HG03039 (cell line): Measurements from ENCODE around the gene SH3RF3.

Source experiments
- ATAC-seq: cut with Tn5 transposase; IDR thresholded peaks from one replicate; pipeline ENCODE4 v1.9.1; 2021; ENCODE audit warnings: mild to moderate bottlenecking, moderate library complexity; ENCODE audit not compliant: unreplicated experiment

Gene SH3RF3

GRCh38 chr2:109345091-109345490 lies 216.1 kb downstream of the SH3RF3 start:
- no peak for ATAC-seq

DNA sequence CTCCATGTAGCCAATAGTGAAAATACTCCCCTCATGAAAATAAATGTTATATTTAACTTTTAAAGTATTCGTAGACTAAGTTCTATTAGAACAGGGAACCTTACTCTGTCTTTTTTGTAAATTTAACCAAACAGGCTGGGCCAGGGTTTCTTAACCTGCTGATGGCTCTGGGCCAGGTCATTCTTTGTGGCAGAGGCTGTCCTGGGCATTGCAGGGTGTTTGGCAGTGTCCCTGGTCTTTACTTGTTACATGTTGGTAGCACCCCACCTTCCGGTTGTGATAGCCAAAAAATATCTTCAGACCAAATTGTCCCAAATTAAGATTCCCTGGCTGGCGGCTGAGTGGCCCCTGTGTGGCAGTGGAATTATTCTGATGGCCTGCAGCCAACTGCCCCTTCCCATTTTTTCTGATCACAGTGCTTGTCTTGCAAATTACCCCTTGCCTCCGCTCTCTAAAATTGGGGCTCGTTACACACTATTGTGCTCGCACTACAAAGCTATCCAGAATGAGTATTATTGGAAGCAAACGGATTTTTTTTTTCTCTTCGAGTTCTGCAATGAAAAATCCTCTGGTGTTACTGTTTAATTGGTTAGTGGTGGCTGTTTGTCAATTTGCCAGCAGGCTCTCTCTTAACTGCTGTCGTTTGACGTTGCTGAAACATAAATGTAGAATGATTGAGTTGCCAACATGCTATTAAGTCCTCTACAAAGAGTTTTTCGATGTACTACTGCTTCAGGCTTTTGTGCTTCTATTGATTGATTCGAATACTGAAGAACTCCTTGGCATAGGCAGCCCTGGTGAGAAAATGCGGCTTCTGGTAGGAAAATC lies 216.9 kb downstream of the SH3RF3 start:
- no peak for ATAC-seq

- no peak for ATAC-seq
These were observed 217.7 kb downstream of the SH3RF3 start for GRCh38 chr2:109346601-109347228.

DNA sequence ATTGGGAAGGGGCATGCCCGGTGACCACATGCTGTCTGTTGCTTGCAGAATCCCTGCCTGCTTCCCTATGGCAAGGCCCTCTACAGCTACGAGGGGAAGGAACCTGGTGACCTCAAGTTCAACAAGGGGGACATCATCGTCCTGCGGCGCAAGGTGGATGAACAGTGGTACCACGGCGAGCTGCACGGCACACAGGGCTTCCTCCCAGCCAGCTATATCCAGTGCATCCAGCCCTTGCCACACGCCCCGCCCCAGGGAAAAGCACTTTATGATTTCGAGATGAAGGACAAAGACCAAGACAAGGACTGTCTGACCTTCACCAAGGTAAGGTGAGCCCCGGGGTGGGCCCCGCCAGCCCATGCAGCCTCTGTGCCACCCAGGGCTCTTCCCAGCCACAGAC lies 218.6 kb downstream of the SH3RF3 start:
- ATAC-seq, result no peak

GRCh38 chr2:109348190-109348589 lies 219.2 kb downstream of the SH3RF3 start:
- no peak for ATAC-seq

DNA sequence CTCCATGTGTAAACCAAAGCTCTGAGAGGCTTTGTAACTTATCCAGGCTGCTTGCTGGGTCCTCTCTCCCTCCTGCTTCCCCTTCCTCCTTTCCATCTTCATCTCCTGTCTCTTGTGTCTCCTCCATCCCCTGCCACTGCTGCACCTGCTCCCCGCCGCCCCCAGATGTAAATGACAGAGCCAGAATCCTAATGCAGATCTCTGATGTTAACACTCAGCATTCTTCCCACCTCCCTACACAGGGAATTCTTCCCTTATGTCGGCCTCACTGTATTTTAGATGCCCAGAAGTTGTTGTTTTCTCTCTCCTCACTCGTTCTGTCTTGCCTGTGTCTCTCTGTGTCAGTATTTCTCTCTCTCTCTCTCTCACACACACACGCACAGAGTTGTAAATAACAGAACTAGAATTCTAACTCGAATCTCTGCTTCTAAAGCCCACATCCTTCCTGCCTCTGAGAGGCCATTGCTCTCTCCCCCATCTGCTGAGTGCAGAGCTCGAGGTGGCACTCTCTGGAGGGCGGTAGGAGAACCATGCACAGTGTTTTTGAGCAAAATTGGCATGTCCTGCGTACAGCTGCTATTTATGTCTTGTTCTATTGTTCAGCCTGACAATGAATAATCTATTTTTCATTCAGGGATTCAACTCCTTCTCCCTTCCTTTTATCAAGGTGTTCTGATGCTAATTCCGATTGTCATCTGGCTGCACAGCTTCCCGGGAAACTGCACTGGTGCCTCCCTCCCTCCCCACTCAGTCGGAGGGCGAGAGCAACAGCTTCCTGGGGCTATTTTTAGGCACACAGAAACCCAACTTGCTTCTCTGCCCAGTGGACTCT lies 219.9 kb downstream of the SH3RF3 start:
- no peak for ATAC-seq

GRCh38 chr2:109349503-109350465 lies 220.8 kb downstream of the SH3RF3 start:
- ATAC-seq, result no peak

DNA sequence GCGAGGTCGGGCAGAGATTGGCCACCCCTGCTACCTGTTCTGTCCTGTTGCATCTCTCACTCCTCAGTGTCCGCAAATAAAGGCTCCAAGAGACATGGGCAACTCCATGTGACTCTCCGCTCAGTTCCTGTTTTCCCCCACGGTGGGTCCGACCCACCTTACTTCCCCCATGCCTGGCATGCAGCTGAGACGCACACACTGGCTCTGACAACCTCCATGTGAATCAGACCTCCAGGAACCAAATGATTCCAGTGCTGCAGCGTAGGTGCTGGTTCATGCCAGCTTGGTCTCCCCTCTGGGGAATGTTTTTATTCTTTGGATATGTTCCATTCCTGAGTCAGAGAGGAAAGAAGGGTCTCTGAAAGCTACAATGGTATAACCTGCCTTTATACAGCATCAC lies 221.5 kb downstream of the SH3RF3 start:
- no peak for ATAC-seq

DNA sequence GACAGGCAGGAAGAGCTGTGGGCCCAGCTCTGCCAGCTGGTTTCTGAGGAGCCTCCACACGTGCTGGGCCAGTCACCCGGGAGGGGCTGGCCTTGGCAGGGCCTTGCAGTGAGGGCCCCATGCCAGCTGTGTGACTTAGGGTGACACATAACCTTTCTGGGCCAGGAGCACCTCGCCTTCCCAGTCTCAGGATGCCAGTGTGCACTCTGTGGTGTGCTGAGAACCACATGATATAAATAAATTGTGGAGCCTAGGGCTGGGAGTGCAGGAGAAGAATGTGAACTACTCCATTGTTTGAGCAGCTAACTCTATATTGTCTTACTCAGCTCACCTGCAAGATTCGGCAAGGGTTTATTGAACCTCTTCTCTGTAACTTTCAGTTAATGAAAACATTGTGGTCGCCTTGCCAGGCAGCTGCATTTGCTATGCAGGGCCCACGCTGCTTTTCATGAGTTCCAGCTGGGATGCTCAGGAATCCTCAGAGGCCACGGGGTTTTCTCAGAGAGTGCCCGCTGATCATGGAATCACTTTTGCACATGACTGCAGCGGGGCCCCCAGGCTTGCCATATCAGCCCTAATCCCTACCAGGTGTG lies 222.3 kb downstream of the SH3RF3 start:
- ATAC-seq, result no peak

DNA sequence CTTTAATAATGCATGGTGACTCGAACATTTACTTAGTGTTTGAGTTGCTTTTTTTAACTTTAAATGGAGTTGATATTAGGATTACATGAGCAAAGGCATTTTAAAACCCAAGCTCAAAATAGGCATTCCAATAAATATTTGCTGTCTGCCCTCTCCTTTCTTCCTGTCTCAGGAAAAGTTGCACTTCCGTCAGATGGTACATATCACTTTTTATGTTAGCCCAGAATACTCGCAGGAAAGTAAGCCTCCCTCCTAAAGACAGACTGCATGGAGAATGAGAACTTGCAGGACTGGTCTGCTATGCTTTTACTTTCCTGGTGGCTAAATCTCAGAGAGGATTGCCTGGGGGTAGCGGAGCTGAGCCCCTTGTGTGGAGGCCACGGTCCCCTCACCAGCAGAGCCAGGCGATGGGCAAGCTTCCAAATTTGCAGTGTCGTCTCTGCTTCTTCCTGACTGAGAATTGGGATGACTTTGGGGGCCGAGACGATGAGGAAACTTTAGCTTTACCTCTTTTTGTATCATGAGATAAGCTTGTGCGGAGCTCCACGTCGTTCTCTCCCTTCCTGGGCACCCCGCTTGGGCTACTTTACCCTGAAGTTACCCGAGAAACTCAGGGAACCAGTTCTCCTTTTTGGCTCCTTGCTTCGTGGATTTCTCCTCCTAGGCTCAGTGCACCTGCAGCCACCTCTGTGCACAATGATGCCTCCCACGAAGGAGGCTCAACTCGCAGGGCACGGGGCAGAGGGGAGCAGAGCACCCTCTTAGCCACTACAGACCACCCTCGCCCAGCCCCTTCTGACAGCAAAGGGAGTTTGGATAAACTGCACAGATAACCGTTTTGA lies 223.3 kb downstream of the SH3RF3 start:
- no peak for ATAC-seq

DNA sequence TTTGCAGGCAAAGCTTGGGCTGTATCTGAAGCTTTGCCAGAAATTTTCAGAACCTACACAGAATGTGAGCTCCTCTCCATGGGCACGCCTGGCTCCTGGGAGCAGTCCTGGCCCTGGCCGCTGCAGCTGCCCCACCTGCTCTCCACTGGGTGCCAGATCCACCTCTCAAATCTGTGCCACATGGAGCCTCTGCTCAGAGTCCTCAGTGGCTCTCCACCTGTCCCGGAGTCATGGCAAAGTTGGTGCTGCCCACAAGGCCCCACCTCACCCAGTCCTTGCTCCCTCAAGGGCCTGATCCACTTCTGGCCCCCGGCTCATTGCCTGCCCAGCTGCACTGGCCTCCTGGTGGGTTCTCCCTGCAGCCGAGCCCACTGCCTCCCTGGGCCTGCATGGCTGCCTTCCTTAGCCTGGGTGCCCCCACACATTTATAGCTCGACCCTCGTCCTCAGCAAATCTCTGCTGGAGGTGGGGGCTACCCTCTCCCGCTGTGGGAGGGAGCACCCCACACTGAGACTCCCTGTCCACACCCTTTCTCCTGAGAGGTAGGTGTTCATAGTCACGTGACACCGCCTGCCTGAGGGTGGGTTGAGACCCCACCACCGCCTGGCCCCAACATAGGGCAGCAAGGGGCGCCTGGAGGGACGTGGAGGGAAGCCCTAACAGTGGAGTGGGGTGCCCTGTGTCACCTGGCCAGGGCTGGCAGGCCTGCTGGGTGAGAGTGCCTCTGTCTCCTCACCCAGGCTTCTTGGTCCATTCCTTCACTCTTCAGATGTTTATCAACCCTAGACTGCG lies 224.1 kb downstream of the SH3RF3 start:
- ATAC-seq, result no peak

DNA sequence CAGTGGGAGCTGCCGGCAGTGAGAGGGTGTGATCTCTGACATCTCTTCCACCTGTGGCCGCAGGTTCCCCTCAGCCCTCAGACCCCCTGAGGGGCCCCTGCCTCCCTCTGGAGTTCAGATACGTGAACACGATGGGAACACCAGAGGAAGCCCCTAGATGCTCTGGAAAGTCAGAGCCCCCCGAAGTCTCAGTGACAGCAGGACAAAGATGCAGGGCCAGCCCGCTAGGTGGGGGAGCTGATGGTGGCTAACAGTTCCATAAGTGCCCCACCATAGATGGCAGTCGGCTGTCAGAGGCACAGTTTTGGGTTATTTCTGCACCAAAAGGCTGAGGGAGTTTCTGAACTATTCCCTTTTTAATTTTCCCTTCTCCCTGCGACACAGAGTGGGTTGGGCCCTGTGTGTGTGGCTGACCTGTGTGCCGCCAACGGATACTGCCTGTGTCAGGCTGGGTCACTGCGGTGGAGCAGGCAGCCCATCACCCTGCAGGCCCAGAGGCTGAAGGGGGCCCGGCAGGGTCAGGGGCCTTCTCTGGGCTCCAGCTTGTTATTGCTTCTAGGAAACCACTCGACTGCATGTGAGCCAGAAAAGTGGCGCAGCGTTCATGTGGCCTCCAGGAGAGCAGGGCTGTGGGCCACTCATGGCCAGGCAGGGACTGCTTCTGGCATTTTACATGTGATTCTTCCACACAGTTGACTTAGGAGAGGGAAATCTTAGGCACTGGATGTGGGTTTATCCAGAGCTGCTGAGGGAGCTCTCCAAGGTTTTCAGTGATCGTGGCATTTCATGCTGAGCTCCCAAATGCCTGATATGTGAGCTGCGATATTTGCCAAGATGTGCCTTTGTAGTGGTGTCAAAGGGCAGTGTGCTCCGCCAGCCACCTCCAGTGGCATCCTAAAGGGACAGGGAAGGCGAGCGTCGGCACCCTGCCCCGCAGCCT lies 225.1 kb downstream of the SH3RF3 start:
- ATAC-seq, result no peak

DNA sequence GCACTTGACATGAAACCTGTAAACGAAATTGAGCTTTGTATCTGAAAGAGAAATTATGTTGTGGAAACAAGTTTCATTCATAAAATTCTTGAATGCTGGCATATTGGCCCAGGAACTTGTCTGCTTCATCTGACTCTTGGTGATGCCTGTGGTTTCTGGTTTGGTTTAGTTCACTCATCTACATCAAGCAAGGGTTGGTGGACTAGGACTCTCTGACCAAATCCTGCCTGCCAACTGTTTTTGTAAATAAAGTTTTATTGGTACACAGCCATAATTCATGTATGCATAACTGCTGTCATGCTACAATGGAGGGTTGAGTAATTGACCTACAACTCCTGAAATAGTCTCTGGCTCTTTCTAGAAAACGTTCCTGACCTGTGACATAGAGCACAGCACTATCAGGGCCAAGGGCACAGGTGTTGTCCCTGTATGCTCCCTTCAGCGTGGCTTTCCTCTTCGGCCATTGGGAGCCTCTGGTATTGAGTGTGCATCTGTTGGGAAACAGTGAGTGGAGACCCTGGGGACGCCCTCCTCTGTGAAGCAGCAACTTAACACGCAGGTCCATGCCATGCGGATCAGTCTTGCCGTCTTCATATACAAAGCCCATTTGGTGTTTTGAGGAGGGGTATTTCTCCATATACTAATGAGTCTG lies 226.3 kb downstream of the SH3RF3 start:
- ATAC-seq, result no peak

DNA sequence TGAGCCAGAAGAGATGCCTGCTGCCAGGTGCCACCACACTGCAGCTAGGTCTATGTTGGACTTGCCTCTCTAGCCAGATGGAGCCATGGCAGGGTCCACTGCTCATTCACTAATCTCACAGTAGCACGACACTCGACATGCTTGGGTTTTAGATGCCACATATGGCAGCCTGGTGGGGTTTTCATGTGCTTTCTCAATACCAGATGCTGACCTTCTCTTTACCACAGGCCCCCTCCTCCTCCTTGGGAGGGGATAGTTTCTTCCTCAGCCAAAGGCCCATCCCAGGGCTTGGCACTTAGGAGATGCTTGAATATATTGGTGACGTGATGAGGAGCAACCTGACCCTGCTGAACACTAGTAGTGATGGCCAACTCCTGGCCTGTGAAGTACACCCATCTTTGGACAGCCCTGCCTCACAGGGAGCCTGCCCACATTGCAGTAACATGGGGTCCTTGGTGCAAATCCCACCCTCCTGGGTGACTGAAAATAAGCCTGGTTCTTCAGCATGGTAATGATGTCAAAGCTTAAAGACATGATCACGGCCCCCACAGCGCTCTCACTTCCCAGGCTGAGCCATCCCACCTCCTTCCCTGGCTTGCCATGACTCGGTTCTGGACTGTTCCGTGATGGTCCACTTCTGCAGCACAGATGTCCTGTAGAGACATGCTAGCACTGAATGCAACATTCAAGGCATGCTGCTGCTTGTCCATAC lies 227.5 kb downstream of the SH3RF3 start:
- ATAC-seq, result no peak

- no peak for ATAC-seq
These were observed 235.2 kb downstream of the SH3RF3 start for GRCh38 chr2:109364217-109364616.

DNA sequence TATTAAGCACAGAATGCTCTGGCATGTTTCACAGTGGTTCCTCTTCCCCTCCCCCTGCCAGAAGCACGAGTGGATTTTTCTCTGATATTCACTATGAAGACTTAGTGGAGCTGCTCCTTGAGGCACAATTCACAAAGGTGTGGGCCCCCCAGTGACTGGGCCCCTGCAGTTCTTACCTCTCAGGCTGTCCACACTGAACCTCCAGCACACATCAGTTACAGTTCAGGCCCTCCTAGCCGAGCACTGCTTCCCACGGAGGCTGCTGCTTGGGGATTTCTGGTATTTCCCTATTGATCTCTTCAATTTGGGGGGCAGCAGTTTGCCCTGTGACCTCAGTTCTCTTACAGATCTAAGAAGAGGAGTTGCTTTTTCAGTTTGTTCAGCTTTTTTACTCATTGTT lies 236.1 kb downstream of the SH3RF3 start:
- no peak for ATAC-seq
